MM.1S (cell line): ENCODE measurements around the gene CCDC27.

Experiments
- DNase-seq: peaks from one replicate; pipeline ENCODE4 v3.0.0-alpha.2; 2015
- H2AFZ ChIP-seq: fragments of 300-600 bp; sonication (generic); 2 replicates; pipeline ENCODE4 v1.6.0; 2016; ENCODE audit warnings: antibody characterized with exemption, low read length
- H3F3A ChIP-seq: fragments of 300-600 bp; sonication (generic); 2 replicates; pipeline ENCODE4 v1.6.1; 2016; ENCODE audit warnings: mild to moderate bottlenecking, antibody characterized with exemption, low read length, moderate library complexity, mixed read lengths; ENCODE audit not compliant: insufficient read depth
- H3K27ac ChIP-seq: fragments of 300-600 bp; sonication (generic); 2 replicates; pipeline ENCODE4 v1.5.1; 2016; ENCODE audit warnings: mild to moderate bottlenecking, low read length
- H3K27me3 ChIP-seq: fragments of 300-600 bp; sonication (generic); replicated peaks from 2 replicates; pipeline ENCODE4 v1.6.0; 2016; ENCODE audit warnings: low read length; ENCODE audit not compliant: insufficient read depth
- H3K36me3 ChIP-seq: fragments of 300-600 bp; sonication (generic); replicated peaks from 2 replicates; pipeline ENCODE4 v1.6.1; 2016; ENCODE audit warnings: mild to moderate bottlenecking, low read length, mixed read lengths; ENCODE audit not compliant: insufficient read depth
- H3K4me1 ChIP-seq: fragments of 300-600 bp; sonication (generic); 2 replicates; pipeline ENCODE4 v1.6.1; 2016; ENCODE audit warnings: low read length, mixed read lengths
- H3K4me2 ChIP-seq: fragments of 300-600 bp; sonication (generic); 2 replicates; pipeline ENCODE4 v1.6.0; 2016; ENCODE audit warnings: low read depth, low read length
- H3K4me3 ChIP-seq: fragments of 300-600 bp; sonication (generic); 2 replicates; pipeline ENCODE4 v1.5.1; 2016; ENCODE audit warnings: low read length, mixed read lengths
- H3K79me2 ChIP-seq: fragments of 300-600 bp; sonication (generic); 2 replicates; pipeline ENCODE4 v1.6.1; 2016; ENCODE audit warnings: mixed run types, low read length, mixed read lengths
- H3K9ac ChIP-seq: fragments of 300-600 bp; sonication (generic); 2 replicates; pipeline ENCODE4 v1.6.1; 2016; ENCODE audit warnings: low read length, mixed read lengths
- H3K9me2 ChIP-seq: fragments of 300-600 bp; sonication (generic); replicated peaks from 2 replicates; pipeline ENCODE4 v1.6.1; 2016; ENCODE audit warnings: mild to moderate bottlenecking, low read length, mixed read lengths; ENCODE audit not compliant: insufficient read depth
- H3K9me3 ChIP-seq: fragments of 300-600 bp; sonication (generic); replicated peaks from 2 replicates; pipeline ENCODE4 v1.6.1; 2016; ENCODE audit warnings: mild to moderate bottlenecking, low read length, mixed read lengths; ENCODE audit not compliant: insufficient read depth
- H4K20me1 ChIP-seq: fragments of 300-600 bp; sonication (generic); 2 replicates; pipeline ENCODE4 v1.6.1; 2016; ENCODE audit warnings: mild to moderate bottlenecking, low read length, moderate library complexity, mixed read lengths; ENCODE audit not compliant: insufficient read depth
- EZH2 ChIP-seq: fragments of 300-600 bp; sonication (generic); optimal IDR thresholded peaks from 2 replicates; pipeline ENCODE3; 2017; ENCODE audit warnings: low read depth, mild to moderate bottlenecking, antibody characterized with exemption, low read length, mixed read lengths
- EZH2phosphoT487 ChIP-seq: fragments of 300-600 bp; sonication (generic); IDR thresholded peaks from 2 replicates; pipeline ENCODE4 v1.6.1; 2018; ENCODE audit warnings: antibody characterized with exemption, low read length
- TF ChIP-seq, protein P1 (sequence below): fragments of 300-600 bp; sonication (generic); IDR thresholded peaks from 2 replicates; pipeline ENCODE4 v1.5.1; 2016; ENCODE audit warnings: antibody characterized with exemption, low read length, mixed read lengths

The CCDC27 gene

DNA sequence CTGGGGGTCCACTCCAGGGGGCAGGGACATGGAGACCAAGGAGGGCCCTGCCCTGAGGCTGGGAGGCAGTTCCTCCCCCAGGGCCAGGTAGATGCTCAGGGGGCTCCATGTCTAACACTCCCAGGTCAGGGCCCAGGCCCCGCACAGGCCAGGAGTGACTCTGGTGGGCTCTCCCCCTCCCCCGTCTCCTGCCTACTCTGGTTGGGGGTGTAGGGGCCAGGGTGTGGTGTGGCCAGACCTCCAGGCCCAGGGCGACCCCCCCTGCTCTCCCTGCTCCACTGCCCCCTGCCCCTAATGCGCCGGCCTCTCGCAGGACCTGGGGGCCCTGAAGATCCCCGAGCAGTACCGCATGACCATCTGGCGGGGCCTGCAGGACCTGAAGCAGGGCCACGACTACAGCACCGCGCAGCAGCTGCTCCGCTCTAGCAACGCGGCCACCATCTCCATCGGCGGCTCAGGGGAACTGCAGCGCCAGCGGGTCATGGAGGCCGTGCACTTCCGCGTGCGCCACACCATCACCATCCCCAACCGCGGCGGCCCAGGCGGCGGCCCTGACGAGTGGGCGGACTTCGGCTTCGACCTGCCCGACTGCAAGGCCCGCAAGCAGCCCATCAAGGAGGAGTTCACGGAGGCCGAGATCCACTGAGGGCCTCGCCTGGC, 19.7 kb upstream of the CCDC27 start:
- Histone ChIP-seq H3K79me2 (no peaks in the 10 kb centered on the region), H3F3A (no peaks in the 10 kb centered on the region), H3K4me3 (no peak overlapping the region), H3K27me3 (no peaks in the 10 kb centered on the region), H3K4me1 (no peaks in the 10 kb centered on the region), H3K9me2 (no peaks in the 10 kb centered on the region), H2AFZ (no peak overlapping the region), H3K4me2 (no peak overlapping the region), H3K9ac (no peak overlapping the region), H3K36me3 (no peaks in the 10 kb centered on the region), H3K9me3 (no peaks in the 10 kb centered on the region), H3K27ac (no peak overlapping the region), H4K20me1 (no peaks in the 10 kb centered on the region)
- no peak for TF ChIP-seq EZH2phosphoT487
- TF ChIP-seq EZH2, result no peak
- TF ChIP-seq, protein P1, sequence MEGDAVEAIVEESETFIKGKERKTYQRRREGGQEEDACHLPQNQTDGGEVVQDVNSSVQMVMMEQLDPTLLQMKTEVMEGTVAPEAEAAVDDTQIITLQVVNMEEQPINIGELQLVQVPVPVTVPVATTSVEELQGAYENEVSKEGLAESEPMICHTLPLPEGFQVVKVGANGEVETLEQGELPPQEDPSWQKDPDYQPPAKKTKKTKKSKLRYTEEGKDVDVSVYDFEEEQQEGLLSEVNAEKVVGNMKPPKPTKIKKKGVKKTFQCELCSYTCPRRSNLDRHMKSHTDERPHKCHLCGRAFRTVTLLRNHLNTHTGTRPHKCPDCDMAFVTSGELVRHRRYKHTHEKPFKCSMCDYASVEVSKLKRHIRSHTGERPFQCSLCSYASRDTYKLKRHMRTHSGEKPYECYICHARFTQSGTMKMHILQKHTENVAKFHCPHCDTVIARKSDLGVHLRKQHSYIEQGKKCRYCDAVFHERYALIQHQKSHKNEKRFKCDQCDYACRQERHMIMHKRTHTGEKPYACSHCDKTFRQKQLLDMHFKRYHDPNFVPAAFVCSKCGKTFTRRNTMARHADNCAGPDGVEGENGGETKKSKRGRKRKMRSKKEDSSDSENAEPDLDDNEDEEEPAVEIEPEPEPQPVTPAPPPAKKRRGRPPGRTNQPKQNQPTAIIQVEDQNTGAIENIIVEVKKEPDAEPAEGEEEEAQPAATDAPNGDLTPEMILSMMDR, result no peak
- no peak for DNase-seq

DNA sequence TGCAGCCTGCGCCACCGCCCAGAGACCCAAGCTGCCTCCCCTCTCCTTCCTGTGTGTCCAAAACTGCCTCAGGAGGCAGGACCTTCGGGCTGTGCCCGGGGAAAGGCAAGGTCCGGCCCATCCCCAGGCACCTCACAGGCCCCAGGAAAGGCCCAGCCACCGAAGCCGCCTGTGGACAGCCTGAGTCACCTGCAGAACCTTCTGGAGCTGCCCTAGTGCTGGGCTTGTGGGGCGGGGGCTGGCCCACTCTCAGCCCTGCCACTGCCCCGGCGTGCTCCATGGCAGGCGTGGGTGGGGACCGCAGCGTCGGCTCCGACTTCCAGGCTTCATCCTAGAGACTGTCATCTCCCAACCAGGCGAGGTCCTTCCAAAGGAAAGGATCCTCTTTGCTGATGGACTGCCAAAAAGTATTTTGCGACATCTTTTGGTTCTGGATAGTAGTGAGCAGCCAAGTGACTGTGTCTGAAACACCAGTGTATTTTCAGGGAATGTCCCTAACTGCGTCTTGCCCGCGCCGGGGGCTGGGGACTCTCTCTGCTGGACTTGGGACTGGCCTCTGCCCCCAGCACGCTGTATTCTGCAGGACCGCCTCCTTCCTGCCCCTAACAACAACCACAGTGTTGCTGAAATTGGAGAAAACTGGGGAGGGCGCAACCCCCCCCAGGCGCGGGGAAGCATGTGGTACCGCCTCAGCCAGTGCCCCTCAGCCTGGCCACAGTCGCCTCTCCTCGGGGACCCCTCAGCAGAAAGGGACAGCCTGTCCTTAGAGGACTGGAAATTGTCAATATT, 19.0 kb upstream of the CCDC27 start:
- Histone ChIP-seq H3K4me3 (no peak overlapping the region), H3K27ac (no peak overlapping the region), H2AFZ (no peak overlapping the region), H3K27me3 (no peaks in the 10 kb centered on the region), H3K9me3 (no peaks in the 10 kb centered on the region), H3K36me3 (no peaks in the 10 kb centered on the region), H3K9ac (no peak overlapping the region), H4K20me1 (no peaks in the 10 kb centered on the region), H3K4me2 (no peak overlapping the region), H3K9me2 (no peaks in the 10 kb centered on the region), H3F3A (no peaks in the 10 kb centered on the region), H3K4me1 (no peaks in the 10 kb centered on the region), H3K79me2 (no peaks in the 10 kb centered on the region)
- no peak for TF ChIP-seq EZH2
- no peak for TF ChIP-seq EZH2phosphoT487
- TF ChIP-seq, protein P1, result no peak
- DNase-seq, result no peak

DNA sequence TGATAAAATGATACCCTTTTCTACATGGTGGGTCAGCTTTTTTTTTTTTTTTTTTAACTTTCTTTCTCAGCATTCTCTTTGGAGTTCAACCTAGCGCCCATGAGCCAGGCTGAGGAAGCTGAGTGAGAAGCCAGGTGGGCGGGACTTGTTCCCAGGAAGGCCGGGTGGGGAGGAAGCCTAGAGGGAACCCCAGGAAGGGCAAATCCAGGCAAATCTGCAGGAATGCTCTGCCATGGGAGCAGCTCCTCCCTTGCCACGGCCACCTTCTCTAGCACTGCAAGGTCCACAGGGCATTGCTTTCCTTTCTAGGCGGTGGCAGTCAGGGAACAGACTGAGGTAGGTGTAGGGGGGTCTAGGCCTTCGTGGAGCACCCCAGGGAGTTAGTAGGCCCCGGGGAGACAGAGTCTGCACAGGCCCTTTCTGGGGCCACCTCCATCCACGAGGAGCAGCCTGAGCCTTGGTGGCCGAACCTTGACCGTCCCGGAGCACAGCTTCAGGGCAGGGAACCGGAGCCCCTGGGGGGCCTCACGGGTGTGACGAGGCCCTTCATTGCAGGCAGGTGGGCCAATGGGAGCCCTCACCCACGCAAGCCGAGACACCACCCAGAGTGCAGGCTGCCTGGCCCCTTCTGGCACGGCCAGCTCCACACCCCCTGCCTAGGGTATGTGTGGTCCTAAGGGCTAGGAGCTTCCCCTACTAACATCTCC, 18.2 kb upstream of the CCDC27 start:
- H3K4me2 ChIP-seq, result no peak overlapping the region
- no peaks in the 10 kb centered on the region for H4K20me1 ChIP-seq
- H2AFZ ChIP-seq, result no peak overlapping the region
- no peak overlapping the region for H3K27ac ChIP-seq
- no peaks in the 10 kb centered on the region for H3K9me3 ChIP-seq
- H3K36me3 ChIP-seq, result no peaks in the 10 kb centered on the region
- H3K9ac ChIP-seq, result no peak overlapping the region
- H3K4me1 ChIP-seq, result no peaks in the 10 kb centered on the region
- no peaks in the 10 kb centered on the region for H3F3A ChIP-seq
- no peaks in the 10 kb centered on the region for H3K27me3 ChIP-seq
- TF ChIP-seq, protein P1, result no peak
- TF ChIP-seq EZH2phosphoT487, result no peak
- no peak for TF ChIP-seq EZH2
- H3K9me2 ChIP-seq, result no peaks in the 10 kb centered on the region
- H3K4me3 ChIP-seq, result no peak overlapping the region
- no peak for DNase-seq
- no peaks in the 10 kb centered on the region for H3K79me2 ChIP-seq
